Stimulated activated CD4-positive, alpha-beta T cell treated with anti-CD3 and anti-CD28 coated beads, Interleukin-15, amount 100 ng/mL, for 1 hour (primary cell): Measurements from ENCODE around the gene CRACR2B.

ENCODE experiments used
- DNase-seq, 2 donors: peaks; one replicate each; pipeline ENCODE4 v3.0.0-alpha.2; 2020; ENCODE audit warnings: low read depth in 1 of 2, low spot score in 1 of 2

CRACR2B gene

GRCh38 chr11:827897-828192, at the start of gene CRACR2B:
CRACR2B (plus strand) TSS chr11:827919; CDS start chr11:828608, 689 bp downstream.
- DNase-seq, result no peak

DNA sequence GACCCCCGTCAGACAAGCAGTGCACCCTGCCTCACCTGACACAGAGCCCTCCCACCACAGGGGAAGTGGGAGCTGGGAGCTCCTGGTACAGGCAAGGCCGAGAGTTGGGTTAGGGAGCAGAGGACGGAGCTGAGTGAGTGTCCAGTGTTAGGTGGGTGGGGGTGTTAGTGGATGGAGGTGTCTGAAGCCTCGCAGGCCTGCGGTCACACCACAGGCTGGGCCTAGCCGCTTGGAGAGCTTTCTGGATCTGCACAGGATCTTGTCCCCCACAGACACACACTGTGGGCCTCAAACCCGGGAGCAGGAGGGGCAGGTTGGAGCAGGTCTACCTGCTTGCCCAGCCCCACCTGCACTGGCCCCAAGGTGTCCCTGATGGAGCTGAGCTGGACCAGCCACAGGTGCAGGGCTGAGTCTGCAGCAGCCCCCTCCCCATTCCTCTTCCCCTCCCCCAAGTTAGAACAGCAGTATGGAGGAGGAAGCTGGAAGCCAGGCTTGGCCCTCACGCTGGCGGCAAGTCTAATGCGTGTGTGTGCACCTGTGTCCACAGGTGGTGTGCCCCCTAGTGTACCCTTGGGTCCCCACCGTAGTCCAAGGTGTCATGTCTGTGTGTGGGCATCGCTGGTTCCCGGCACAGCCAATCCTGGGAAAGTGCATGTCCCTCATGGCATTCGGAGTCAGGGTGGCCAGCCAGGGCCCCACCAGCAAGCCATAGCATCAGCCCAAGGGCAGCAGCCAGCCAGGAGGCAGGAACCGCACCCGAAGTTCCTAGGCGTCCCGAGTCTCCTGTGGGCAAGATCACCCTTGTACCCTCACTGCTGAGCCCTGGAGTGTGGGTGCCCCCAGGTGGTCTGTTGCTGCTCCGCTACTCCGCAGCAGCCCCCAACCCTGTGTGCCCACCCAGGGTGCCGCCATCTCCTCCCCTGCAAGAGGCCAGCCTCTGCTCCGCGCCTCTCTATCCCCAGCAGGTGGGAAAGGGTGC, 48.5 kb upstream of the CRACR2B start:
- no peak for DNase-seq

DNA sequence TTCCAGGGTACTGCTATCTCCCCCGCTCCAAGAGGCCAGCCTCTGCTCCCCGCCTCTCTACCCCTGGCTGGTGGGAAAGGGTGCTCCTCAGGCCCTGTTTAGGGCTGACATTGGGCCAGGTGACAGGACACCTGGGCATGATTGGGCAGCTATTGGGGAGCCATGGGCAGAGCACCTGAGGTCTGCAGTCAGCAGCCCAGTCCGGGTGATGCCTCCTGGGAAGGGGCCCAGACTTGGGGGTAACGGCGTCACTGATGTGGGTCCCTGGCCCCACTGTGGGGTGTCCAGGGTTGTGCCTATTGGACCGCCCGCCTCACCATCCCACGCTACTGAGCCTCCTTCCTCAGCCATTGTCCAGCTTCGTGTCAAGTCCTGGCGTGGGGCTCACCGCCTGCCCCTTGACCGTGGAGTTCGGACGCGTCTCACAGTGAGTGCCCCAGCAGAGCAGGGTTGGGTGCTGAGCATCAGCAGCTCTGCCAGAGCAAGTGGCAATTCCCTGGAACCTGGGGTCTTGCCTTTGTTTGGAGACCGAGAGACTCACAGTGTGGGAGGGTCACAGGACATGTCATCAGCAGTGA, 47.7 kb upstream of the CRACR2B start:
- no peak for DNase-seq

GRCh38 chr11:782264-783174, 45.2 kb upstream of the CRACR2B start:
- no peak for DNase-seq

DNA sequence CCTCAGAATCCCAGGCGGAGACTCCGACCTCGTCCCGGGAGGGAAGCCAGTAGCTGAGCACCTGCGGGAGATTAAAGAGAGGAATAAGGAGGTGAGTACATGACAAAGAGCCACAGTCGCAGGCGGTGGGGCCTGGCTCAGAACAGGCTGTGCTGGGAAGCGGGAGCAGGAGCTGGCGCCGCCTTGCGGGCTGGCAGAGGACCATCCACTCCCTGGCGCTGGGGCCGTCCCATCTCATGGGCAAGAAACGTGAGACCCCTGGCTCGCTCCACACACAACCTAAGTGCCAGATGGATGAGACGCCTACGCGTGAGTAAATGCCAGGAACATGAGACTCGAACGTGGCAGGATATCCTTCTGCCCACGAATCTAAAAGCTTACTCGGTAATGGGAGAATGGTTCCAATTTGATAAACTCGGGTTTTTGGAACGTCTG, 44.1 kb upstream of the CRACR2B start:
- no peak for DNase-seq

DNA sequence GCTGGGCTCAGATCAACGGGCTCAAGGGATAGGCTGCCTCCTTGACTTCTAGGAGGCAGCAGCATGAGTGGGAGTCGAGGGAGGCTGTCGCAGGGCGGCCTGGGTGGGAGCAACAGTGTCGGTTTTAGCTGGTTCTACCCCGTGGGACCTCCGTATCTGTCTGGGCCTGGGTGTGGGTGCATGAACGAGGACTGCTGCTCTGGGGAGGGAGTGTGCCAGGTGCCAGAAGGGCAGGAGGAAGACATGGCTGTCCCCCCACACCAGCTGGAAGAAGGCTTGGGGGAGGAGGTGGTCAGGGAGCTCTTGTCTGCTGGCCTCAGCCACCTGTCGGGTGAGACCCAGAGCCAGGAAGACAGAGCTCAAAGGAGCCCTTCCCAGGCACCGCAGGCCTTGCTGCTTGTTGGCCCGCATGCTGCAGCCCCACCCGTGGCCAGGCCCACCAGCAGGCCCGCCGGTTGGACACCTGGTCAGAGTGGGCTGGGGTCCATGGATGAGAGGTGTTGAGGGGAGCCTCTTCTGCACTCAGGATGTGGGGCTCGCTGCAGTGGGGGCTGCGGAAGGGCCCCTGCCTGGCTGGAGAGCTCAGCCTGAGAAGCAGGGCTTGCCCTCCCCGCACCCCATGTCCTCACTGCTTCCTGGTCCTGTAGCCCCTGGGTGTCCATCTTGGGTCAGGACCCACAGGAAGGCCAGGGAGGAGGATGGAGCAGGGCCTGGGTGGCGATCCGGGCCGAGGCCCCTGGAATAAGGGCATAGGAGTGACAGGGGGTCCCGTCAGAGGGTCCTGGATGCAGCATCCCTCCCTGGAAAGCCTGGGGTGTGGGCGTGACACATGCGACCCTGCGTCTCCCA, 41.3 kb upstream of the CRACR2B start:
- DNase-seq, result no peak

- DNase-seq, result no peak
Observed at GRCh38 chr11:787084-787675, 40.5 kb upstream of the CRACR2B start.

- no peak for DNase-seq
Observed at GRCh38 chr11:788009-788640, 39.6 kb upstream of the CRACR2B start.

- no peak for DNase-seq
Observed at GRCh38 chr11:788953-789940, 38.5 kb upstream of the CRACR2B start.

DNA sequence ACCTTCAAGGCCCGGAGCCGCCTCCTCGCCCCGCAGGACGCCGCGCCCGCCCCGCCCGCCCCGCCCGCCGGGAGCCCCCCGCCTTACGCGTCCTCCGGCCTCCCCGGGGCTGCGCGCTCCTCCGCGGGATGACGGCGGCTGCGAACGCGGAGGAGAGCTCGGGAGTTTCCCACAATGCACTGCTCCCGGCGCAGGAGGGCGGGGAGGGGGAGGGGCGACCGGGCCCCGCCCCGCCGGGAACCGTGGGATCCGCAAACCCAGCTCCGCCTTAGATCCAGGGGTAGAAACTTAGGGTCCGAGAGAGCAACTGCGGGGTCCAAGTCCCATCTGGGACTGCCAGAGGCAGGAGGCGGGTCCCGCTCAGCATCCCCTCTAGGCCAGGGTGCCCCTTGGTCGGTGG, 37.8 kb upstream of the CRACR2B start, which contains the start of gene CEND1:
Gene CEND1 (minus strand): TSS at position 148 of the 400 bp plus-strand sequence. CDS start 1,514 bp downstream, outside the sequence.
- DNase-seq, result peak in 1 of 2 donors; percentile 40

DNA sequence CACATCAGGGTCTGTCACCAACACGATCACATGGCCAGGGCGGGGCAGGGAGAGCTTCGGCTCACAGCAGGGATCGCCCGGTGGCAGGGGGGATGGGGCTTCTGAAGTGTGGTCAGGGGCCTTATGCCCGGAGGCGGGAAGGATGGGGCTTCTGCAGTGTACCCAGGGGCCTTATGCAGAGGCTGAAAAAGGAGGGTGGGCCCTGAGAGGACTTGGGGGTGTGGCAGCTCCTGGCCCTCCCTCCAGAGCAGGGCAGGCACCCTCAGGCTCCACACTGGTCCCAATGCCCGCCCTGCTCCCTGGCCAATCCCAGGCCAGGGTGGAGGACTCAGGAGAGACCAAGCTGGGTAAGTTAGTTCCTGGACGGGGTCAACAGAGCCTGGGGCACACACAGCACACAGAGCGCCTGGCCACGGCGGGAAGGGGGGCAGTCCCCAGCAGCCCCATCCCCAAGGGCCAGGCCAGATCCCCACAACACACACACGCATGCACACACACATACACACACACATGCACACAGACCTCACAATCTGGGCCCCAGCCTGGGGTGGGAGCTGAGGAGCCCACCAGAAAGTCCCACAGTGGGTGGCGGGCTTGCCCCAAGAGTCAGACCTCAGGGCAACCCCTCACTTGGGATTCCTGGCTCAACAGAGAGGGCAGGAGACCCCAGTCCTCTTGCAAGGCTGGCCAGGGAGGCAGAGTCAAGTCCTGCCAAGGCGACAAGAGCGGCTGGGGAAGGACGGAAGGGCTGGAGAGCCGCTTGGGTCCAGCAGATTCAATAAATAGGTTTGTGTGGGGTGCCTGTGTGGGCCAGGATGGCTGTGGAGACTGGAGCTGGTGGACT, 36.8 kb upstream of the CRACR2B start:
- no peak for DNase-seq

GRCh38 chr11:791658-792534, 35.8 kb upstream of the CRACR2B start:
- no peak for DNase-seq

DNA sequence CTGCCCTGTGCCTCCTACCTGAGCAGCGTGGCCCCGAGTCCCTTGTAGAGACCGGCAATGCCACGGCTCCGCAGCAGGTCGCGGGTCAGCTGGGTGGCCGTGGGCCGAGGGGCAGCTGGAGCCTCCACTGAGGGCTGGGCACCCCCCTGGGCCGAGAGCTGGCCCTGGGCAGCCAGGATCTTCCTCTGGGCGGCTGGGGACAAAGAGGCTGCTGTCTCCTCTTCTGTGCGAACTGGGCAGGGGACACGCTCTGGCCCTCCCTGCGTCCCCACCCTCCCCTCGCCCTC, 35.2 kb upstream of the CRACR2B start:
- DNase-seq, result no peak

- DNase-seq, result no peak
Observed at GRCh38 chr11:792873-793272, 34.8 kb upstream of the CRACR2B start.

DNA sequence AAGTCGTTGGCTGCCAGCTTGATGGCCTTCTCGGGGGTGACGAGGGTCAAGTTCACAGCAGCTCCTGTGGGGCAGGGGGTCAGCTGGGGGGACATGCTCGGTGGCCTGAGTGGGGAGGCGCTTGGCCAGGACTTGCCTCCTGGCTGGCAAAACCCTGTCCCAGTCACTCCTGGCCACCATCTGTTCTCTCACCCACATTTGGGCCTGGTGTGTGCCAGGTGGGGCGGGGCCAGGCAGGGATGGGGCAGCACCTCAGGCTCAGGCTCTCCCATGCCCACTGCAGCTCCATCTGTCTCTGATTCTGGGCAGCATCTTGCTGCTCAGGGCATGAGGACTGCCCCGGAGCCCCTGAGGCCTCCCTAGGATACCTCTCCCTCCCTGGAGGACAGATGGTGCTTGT, 34.2 kb upstream of the CRACR2B start:
- no peak for DNase-seq

GRCh38 chr11:794013-794765, 33.5 kb upstream of the CRACR2B start:
- DNase-seq, result no peak
